ENCODE measurements around the gene CKAP4. TPM values are rescaled to one million over a fixed set of nuclear protein-coding genes. Genes with fewer than 3 reads are reported as not detected.

CKAP4 gene
- total RNA-seq, 2 donors from 2014 or later: 36.2 to 56.4 TPM

GRCh38 chr12:106248312-106248845 lies 559 bp upstream of the CKAP4 start:
- intact Hi-C loops (cut with DNase I): loop anchor here in 1 of 2 donors (5.0 kb wide), 1 partner anchor 54 kb away; the partner anchor contains the start of gene TCP11L2
- DNase-seq: peak; percentile 75
- peak; percentile 58 to 70 for ATAC-seq

DNA sequence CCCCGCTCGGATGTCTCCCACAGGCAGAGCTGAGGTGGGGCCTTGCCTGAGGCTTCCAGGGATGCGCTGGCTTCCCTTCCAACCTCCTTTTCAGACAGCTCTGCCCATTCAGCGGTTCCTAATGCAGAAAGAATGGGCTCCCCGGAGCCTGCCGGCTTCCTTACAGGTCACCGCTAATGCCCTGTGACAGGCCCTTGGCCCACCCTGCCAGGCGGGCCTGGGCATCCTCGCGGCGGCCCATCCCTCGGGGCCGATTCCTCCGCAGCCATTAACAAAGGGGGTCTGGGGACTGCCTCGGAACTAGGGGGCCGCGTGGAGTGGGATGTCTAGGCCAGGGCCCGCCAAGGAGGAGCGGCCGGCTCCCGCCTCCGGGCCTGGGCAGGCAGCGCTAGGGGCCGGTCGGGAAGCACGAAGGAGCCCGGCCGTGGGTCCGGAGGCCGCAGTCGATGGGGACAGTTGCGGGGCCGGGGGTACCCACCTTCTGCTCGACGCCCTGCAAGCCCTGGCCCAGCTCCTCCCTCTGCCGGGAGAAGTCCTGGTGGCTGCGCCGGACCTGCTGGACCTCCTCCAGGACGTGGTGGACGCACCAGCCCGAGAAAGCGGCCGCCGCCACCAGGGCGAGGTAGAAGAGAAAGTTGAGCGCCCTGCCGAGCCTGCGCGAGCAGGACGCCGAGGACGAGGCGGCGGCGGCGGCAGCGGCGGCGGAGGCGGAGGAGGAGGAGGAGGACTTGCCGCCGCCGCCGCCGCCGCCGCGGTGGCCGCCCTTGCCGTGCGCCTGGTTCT lies 738 bp downstream of the CKAP4 start:
- DNase-seq (peak; percentile 84), ATAC-seq (peak; percentile 21)
- intact Hi-C loops (cut with DNase I): loop anchor here in 1 of 2 donors (5.0 kb wide), 1 partner anchor 55 kb away; the partner anchor contains the start of gene TCP11L2

GRCh38 chr12:106245767-106246166 lies 2.1 kb downstream of the CKAP4 start:
- peak; percentile 65 for DNase-seq
- intact Hi-C loops (cut with DNase I): loop anchor here in 1 of 2 donors (5.0 kb wide), 1 partner anchor 57 kb away; the partner anchor contains the start of gene TCP11L2
- peak in 1 of 2 donors; percentile 1 for ATAC-seq

DNA sequence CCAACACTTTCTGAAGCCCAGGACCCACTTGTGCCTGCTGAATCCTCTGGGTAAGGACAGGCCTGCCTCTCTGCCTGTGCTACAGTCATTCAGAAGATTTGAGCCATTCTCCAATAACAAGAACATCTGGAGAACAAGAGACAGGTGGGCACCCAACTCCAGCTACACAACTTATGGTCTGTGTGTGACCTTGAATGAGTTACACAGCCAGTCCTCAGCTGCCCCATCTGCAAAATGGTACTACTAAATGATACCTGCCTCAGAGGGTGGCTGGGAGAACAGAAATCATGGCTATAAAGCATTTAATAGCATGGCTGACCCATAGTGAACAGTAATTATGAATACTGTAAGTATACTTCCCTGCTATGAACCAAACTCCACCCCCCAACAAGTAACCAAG lies 4.2 kb downstream of the CKAP4 start:
- no peak for DNase-seq
- ATAC-seq: no peak
- intact Hi-C loops (cut with DNase I): no loop called here

- DNase-seq (no peak), ATAC-seq (no peak)
- intact Hi-C loops (cut with DNase I): no loop called here
Observed at GRCh38 chr12:106240821-106241220, 7.0 kb downstream of the CKAP4 start.

DNA sequence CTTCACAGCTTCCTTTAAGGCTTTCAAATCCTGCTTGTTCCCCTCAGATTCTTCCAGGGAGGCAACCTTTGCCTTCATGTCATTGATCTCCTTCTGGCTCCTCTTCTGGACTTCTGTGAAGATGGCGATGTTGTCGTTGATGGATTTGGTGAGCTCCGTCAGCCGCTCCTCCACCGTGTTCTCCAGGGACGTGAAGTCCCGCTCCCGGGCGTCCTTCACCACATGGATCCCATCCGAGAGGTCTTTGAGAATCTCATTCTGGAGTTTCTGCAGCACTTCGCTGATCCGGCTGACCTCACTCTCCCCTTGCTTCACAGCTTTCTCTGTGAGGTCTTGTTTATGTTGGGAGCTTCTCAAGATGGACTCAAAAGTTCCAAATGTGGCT lies 7.9 kb downstream of the CKAP4 start:
- DNase-seq: no peak
- intact Hi-C loops (cut with DNase I): no loop called here
- no peak for ATAC-seq

DNA sequence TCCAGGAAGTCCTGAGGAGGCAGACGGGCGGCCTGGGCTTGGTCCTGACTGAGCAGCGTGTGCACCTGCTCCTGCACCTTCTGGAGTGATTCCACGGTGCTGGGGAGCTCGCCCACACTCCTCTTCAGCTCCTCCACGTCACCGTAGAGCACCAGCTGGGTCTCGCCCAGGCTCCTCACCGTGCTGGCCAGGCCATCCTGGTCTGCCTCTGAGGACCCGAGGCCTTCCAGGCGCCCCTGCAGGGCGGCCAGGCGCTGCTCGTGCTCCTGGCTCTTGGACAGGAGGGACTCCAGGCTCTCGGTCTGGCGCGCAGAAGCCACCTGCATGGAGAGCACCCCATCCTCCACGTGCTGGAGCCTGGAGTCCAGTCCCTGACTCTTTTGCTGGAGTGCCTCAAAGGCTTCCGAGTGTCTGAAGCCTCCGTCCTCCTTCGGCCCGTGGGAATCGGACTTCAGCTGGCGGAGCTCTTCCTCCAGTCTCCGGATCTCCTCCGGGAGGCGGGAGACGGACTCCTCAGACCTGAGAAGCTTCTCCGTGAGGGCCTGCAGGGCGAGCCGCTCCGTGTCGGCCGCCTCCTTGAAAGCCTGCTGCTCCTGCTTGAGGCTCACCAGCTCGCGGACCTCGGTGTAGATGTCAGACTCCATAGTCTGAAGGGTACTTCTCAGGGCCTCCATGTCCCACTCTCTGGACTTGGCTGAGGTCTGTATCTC lies 8.4 kb downstream of the CKAP4 start:
- ATAC-seq (no peak), DNase-seq (no peak)
- intact Hi-C loops (cut with DNase I): no loop called here

DNA sequence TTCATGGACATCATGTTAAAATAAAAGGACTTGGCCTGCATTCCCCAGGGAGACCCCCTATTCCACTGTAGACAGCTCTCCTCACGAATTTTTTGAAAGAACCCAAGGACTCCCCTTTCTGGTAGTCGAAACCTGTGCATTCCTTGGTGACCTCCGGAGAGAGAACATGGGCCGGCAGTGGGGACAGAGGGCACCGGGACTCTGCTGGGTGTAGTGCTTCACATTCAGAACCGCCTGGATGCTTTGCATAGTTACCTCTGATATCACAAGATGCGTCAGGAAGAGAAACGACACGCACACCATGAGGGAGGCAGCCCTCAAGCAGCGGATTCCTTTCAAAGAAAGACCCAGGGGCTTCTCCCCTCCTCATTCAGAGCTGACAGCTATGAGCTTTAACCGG lies 9.7 kb downstream of the CKAP4 start:
- ATAC-seq (peak; percentile 68 to 70), DNase-seq (peak; percentile 40)
- intact Hi-C loops (cut with DNase I): no loop called here

DNA sequence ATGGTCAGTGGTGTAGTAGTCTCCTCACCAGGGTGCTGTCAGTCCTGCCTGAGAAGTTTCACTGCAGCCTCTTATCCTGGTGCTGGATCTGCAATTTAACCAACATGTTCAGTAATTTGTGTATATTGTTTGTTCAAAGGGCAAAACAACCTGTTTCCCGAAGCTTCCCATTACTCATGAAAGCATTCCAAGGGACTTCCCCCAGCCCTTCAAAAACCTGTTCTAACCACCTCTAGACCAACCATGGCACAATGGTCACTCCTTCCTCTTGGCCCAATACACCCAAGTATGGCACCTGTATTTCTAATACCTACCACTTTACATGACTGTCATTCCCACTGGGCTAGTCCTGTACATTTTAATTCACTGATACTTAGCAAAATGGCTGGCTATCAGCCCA lies 12.1 kb downstream of the CKAP4 start:
- intact Hi-C loops (cut with DNase I): no loop called here
- DNase-seq: no peak
- ATAC-seq: no peak

- intact Hi-C loops (cut with DNase I): no loop called here
- no peak for ATAC-seq
- DNase-seq: no peak
Observed at GRCh38 chr12:106234449-106234848, 13.4 kb downstream of the CKAP4 start.

GRCh38 chr12:106233011-106233410 lies 14.8 kb downstream of the CKAP4 start:
- ATAC-seq (no peak), DNase-seq (no peak)
- intact Hi-C loops (cut with DNase I): no loop called here

DNA sequence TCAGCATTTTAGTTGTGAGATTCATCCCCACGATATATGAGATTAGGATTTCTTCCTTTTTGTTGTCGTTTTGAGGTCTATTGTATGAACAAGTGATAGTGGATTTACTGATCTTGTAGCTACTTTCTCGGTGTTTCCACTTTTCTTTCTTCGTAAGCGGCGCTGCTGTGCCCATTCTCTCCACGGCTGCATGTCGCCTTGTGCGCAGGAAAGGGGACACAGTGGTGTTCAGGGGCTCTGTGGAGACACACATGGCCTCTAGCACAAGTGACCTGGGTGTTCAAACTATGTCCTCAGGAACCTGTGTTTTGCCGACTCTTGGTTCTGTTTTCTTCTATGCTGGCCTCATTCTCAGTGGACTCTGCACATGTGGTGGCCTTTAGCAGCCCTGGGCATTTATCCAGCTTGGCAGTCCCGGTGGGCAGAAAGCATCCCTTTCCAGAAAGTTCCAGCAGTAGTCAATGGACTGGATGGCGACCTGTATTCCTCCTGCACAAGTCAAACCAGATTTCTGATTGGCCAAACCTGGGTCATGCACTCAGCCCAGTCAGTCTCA lies 18.7 kb downstream of the CKAP4 start:
- intact Hi-C loops (cut with DNase I): loop anchor here (5.0 to 10.0 kb wide), 2 partner anchors 53 to 126 kb away; partner anchors contain the start of gene POLR3B (in 1 of the 2)
- DNase-seq: no peak
- no peak for ATAC-seq

DNA sequence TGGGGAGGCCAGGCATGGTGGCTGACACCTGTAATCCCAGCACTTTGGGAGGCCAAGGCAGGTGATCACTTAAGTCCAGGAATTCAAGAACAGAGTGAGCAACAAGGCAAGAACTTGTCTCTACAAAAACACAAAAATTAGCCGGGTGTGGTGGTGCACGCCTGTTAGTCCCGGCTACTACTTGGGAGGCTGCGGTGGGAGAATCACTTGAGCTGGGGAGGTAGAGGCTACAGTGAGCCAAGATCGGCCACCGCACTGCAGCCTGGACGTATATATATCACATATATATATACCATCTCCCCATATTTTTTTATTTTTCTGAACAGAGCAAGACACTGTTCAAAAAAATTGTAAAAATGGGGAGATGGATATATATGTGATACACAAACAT lies 19.5 kb downstream of the CKAP4 start:
- ATAC-seq: no peak
- intact Hi-C loops (cut with DNase I): loop anchor here (5.0 to 10.0 kb wide), 2 partner anchors 54 to 126 kb away; partner anchors contain the start of gene POLR3B (in 1 of the 2)
- no peak for DNase-seq

DNA sequence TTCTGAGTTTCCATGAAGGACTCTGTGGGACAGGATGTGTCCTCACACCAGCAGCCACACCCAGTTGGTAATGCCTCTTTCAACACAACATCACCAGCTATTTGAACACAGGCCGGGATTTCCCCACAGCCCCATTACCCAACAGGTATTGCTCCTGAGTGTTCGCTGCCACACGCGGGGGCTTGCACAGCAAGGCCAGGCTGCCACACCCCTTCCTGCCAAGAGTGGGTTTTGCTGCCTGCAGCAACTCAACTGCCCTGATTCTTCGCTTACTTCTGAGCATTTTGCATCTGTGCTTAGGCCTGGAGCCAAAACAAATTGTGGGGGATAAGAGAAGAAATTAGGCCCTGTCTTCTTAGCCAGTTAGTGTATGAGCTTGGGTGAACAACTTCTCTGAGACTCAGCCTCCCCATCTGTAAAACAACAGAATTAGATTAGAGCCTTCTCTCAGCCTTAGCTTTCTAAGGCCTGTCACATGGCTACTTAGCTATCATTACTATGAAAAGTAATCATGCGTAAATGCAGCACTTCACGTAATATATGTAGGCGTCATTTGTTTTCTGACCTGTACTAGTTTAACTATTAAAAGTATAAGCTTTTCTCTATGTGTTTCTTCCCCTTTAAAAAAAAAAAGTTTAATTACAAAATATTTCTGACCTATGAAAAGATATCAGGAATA lies 20.0 kb downstream of the CKAP4 start:
- intact Hi-C loops (cut with DNase I): loop anchor here (2.0 to 10.0 kb wide), 3 partner anchors 55 to 127 kb away; partner anchors contain the start of gene POLR3B (in 1 of the 2)
- peak in 1 of 2 donors; percentile 38 for ATAC-seq
- peak; percentile 40 for DNase-seq

DNA sequence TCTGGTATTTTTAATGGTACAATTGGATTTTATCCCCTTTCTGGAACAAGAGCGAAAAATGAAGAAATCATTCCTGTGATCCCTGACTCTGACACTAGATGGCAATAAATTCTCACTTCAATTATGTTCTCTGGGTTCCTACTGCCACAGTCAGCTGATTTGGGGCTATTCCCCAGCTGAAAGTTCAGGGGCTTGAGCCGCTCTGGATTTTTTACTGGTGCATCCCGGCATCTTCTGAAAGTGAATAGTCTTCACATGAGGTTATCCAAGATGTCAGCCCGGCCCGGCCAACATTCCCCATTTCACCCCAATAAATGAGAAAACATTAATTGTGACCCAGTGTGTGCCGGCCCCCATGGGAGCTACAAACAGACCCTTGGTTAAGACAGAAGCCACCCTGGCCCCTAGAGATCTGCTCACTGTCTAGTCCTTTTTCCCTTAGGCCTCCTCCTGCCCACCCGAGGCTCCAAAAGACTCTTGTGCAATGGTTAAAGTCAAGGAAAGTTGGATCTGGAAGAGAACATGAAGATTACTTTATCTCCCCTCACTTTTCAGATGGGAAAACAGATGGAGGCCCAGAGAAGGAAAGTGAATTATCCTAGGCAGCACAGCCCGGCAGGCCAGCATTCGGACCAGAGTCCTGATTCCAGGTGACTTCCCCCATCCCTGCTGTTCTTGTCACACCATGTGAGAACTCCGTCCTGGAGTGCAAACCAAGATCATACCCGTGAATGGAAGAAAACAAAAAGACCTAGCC lies 20.8 kb downstream of the CKAP4 start:
- intact Hi-C loops (cut with DNase I): loop anchor here (2.0 to 10.0 kb wide), 3 partner anchors 55 to 128 kb away; partner anchors contain the start of gene POLR3B (in 1 of the 2)

DNA sequence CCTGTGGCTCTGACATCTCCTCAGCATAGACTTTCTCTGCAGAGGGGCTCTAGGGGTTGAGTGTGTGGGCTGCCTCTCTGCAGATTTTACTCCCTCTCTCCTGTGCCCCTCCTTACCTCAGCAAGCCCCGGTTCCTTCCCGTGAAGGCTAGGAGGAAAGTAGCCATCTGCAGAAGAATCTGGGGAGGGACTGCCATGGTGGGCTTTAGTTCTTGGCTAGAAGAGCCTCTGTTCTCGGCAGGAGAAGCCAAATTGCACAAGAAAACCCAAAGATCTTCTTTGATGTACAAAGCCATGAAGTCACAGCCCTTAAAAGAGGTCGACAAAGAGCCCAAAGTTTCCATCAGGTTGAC lies 23.5 kb downstream of the CKAP4 start:
- no peak for DNase-seq
- ATAC-seq: no peak
- intact Hi-C loops (cut with DNase I): loop anchor here (1.0 to 10.0 kb wide), 2 partner anchors 130 to 804 kb away; partner anchors contain the start of gene POLR3B (in 1 of the 2)

More for the DNA sequence above, 20.8 kb downstream of the CKAP4 start:
- ATAC-seq (peak; percentile 33 to 63), DNase-seq (no peak)

DNA sequence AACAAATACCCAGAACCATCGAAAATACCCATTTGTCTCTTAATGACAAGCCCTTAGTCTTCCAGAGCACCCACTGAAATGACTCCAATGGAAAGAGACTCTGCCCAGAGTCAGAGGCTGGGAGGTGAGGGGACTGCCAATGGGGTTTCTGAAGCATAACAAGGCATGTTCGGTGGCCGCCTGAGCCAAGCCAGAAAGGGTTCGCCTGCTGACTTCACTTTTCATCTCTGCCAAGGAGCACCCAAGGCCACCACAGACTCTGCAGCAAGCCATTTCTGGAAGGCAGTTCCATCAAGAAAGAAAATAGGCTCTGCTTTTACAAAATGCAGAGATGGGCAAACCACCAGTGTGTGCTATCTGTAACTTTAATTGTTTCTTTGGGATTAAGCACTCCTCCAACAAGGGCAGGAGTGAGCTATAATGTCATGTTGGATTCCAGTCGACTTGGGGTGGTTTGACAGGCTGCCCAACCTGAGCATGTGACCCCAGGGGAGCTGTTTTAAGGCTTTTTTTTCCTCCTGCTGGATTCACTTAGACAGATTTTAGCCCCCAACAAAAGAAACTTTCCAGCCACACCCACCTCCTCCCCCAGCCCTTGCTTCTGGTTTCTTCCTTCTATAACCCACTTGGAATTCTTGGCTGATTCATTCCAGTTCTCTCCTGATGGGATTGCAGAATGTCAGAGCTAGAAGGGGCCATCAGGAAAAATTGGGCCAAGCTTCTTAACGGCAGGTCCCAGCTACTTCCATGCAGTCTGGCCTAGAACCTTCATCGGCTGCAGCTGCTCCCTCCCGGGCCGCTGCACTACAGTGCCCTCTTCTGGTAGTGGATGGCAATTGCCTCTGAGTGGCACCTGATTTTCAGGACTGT lies 24.1 kb downstream of the CKAP4 start:
- DNase-seq: peak; percentile 65
- ATAC-seq: peak; percentile 75 to 82
- intact Hi-C loops (cut with DNase I): loop anchor here (1.0 to 10.0 kb wide), 2 partner anchors 131 to 803 kb away; partner anchors contain the start of gene POLR3B (in 1 of the 2)

Measured in left cardiac atrium (tissue), 4 donors.